Measurements from ENCODE around the gene F13A1.
A peak's percentile ranks its signal among the peaks of the same experiment; 100 is the strongest.

F13A1 gene

DNA sequence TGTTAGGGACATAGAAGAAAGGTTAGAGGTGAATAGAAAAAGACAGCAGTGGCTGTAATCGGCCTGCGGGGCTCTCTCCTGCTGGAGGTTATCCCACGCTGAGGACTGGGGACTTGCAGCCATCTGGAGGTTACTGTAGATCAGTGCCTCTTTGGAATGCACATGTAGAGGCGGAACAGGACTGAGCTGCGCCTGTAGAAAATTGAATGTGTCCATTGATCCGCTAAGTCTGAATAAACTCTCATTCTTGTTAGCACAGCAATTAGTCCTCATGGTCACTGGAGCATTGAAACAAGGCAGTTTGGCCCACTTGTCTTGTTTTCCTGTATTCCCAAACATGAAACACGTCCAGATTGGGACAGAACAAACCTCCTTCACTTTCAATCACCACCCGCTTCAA lies 46.3 kb upstream of the F13A1 start:
- TF ChIP-seq, protein P1, sequence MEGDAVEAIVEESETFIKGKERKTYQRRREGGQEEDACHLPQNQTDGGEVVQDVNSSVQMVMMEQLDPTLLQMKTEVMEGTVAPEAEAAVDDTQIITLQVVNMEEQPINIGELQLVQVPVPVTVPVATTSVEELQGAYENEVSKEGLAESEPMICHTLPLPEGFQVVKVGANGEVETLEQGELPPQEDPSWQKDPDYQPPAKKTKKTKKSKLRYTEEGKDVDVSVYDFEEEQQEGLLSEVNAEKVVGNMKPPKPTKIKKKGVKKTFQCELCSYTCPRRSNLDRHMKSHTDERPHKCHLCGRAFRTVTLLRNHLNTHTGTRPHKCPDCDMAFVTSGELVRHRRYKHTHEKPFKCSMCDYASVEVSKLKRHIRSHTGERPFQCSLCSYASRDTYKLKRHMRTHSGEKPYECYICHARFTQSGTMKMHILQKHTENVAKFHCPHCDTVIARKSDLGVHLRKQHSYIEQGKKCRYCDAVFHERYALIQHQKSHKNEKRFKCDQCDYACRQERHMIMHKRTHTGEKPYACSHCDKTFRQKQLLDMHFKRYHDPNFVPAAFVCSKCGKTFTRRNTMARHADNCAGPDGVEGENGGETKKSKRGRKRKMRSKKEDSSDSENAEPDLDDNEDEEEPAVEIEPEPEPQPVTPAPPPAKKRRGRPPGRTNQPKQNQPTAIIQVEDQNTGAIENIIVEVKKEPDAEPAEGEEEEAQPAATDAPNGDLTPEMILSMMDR (IDR thresholded peaks at IDR 0.05; ENCODE audit: low read length) = no peak
- TF ChIP-seq EZH2 (IDR thresholded peaks at IDR 0.05; ENCODE audit: borderline replicate concordance, low read length) = no peak

DNA sequence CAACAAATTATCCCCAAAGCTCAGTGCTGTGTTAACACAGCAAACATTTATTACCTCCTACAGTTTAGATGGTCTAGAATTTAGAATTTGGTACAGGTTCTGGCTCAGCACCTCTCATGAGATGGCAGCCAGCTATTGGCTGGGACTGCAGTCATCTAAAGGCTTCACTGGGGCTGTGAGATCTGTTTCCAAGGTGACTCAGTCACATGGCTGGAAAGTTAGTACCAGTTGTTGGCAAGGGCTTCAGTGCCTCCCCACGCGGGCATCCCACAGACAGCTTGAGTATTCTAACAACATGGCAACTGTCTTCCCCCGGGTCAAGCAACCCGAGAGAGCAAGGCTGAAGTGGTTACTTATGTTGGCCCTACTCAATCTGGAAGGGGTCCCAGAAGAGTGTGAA lies 44.8 kb upstream of the F13A1 start:
- Histone ChIP-seq H3K4me1 (ENCODE audit: insufficient read depth, low read length, severe bottlenecking) (peaks cover 22% of the 10 kb centered on the region), H3K79me2 (ENCODE audit: insufficient read depth, low read length) (no peaks in the 10 kb centered on the region), H3K27ac (ENCODE audit: low read depth, low read length, poor library complexity, severe bottlenecking) (no peak overlapping the region), H3K4me2 (ENCODE audit: low read length) (no peak overlapping the region), H3K9me3 (ENCODE audit: low read length) (0 out of 2 replicates have a peak, but pooled peaks cover 2% of the 10 kb centered on the region), H3K4me3 (ENCODE audit: low read depth, low read length, poor library complexity, severe bottlenecking) (no peak overlapping the region), H3K27me3 (ENCODE audit: insufficient read depth, low read length) (no peaks in the 10 kb centered on the region), H3K36me3 (ENCODE audit: insufficient read depth, low read length) (no peaks in the 10 kb centered on the region), H2AFZ (ENCODE audit: low read length) (no peak overlapping the region), H4K20me1 (ENCODE audit: insufficient read depth, low read length) (no peaks in the 10 kb centered on the region), H3F3A (ENCODE audit: insufficient read depth, low read length) (no peaks in the 10 kb centered on the region), H3K9ac (ENCODE audit: low read length) (no peak overlapping the region), H3K9me2 (ENCODE audit: low read depth, low read length) (no peaks in the 10 kb centered on the region)
- TF ChIP-seq, protein P1 (IDR thresholded peaks at IDR 0.05; ENCODE audit: low read length) = no peak
- no peak for TF ChIP-seq EZH2 (IDR thresholded peaks at IDR 0.05; ENCODE audit: borderline replicate concordance, low read length)

More for the DNA sequence above, 46.3 kb upstream of the F13A1 start:
- H3K9me2 ChIP-seq (ENCODE audit: low read depth, low read length) = no peaks in the 10 kb centered on the region
- no peaks in the 10 kb centered on the region for H3K79me2 ChIP-seq (ENCODE audit: insufficient read depth, low read length)
- no peaks in the 10 kb centered on the region; the same call in 1 of the 2 replicates for H3K36me3 ChIP-seq (ENCODE audit: insufficient read depth, low read length)
- H3K4me1 ChIP-seq (ENCODE audit: insufficient read depth, low read length, severe bottlenecking) = peaks cover 18% of the 10 kb centered on the region
- H3F3A ChIP-seq (ENCODE audit: insufficient read depth, low read length) = no peaks in the 10 kb centered on the region
- 0 out of 2 replicates have a peak, but pooled peaks cover 2% of the 10 kb centered on the region for H3K9me3 ChIP-seq (ENCODE audit: low read length)
- no peaks in the 10 kb centered on the region for H4K20me1 ChIP-seq (ENCODE audit: insufficient read depth, low read length)
- no peak overlapping the region for H3K9ac ChIP-seq (ENCODE audit: low read length)
- H3K27ac ChIP-seq (ENCODE audit: low read depth, low read length, poor library complexity, severe bottlenecking) = no peak overlapping the region
- no peaks in the 10 kb centered on the region for H3K27me3 ChIP-seq (ENCODE audit: insufficient read depth, low read length)
- H2AFZ ChIP-seq (ENCODE audit: low read length) = no peak overlapping the region
- H3K4me3 ChIP-seq (ENCODE audit: low read depth, low read length, poor library complexity, severe bottlenecking) = no peak overlapping the region
- no peak overlapping the region for H3K4me2 ChIP-seq (ENCODE audit: low read length)

DNA sequence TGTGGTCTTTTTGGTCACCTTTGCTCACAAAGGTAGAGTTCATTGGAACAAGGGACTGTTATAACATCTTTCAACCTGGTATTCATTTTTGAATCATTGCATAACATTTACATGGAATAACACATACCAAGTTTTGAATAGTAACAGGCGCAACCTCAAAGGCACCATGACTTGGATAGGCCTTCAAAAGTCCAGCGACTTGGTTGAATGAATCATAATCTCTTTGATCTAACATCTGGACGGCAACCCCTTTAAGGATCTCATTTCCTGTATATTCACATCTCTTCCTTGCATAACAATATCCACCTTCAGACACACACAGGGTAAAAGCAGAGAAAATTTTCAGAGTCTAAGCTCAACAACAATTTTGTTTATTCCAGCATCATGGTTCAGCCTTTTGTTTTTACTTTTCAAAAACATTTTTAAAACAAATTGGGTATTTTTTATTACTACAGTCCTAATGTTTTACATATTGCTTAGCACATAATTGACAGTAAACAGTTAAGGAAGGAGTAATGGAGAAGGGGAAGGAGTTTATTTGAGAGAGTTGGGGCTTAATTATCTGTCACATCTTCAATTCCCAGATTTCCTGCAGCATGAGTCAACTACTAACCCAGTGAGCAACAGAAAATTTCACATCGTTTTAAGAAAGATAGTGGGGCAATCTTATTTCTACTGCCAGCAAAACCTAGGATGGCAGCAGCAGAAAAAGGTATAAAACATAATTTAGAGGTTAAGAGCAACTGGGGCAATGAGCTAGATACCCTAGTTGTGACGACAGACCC lies 41.8 kb upstream of the F13A1 start:
- H2AFZ ChIP-seq (ENCODE audit: low read length) = no peak overlapping the region
- H3K4me3 ChIP-seq (ENCODE audit: low read depth, low read length, poor library complexity, severe bottlenecking) = no peak overlapping the region
- H3K27ac ChIP-seq (ENCODE audit: low read depth, low read length, poor library complexity, severe bottlenecking) = peak overlapping the region; percentile 11
- H3K4me2 ChIP-seq (ENCODE audit: low read length) = no peak overlapping the region
- no peak for TF ChIP-seq EZH2 (IDR thresholded peaks at IDR 0.05; ENCODE audit: borderline replicate concordance, low read length)
- TF ChIP-seq, protein P1 (IDR thresholded peaks at IDR 0.05; ENCODE audit: low read length) = no peak
- no peaks in the 10 kb centered on the region for H3K27me3 ChIP-seq (ENCODE audit: insufficient read depth, low read length)
- H3K79me2 ChIP-seq (ENCODE audit: insufficient read depth, low read length) = no peaks in the 10 kb centered on the region
- H3K9me3 ChIP-seq (ENCODE audit: low read length) = no peaks in the 10 kb centered on the region
- no peaks in the 10 kb centered on the region for H3F3A ChIP-seq (ENCODE audit: insufficient read depth, low read length)
- H3K9ac ChIP-seq (ENCODE audit: low read length) = no peak overlapping the region
- peaks cover 22% of the 10 kb centered on the region for H3K4me1 ChIP-seq (ENCODE audit: insufficient read depth, low read length, severe bottlenecking)
- no peaks in the 10 kb centered on the region for H3K36me3 ChIP-seq (ENCODE audit: insufficient read depth, low read length)
- no peaks in the 10 kb centered on the region for H4K20me1 ChIP-seq (ENCODE audit: insufficient read depth, low read length)
- H3K9me2 ChIP-seq (ENCODE audit: low read depth, low read length) = no peaks in the 10 kb centered on the region

All from OCI-LY1 (cell line).